ENCODE results near the gene ATF3. TPM values are rescaled to one million over a fixed set of nuclear protein-coding genes. Genes with fewer than 3 reads are reported as not detected.

The ATF3 gene
- total RNA-seq, 4 donors from 2014 or later = 8.2 to 71.6 (median 17.2) TPM

GRCh38 chr1:212608959-212609700 lies 569 bp downstream of the ATF3 start:
- TF ChIP-seq POLR2A (IDR thresholded peaks at IDR 0.05) (no peak), CTCF (IDR thresholded peaks at IDR 0.05) (no peak)
- DNase-seq (ENCODE audit: low spot score in 2 of 2) = peak; percentile 49 to 92
- peak overlapping the region; percentile 75 for H3K4me3 ChIP-seq (ENCODE audit: low read depth, poor library complexity, severe bottlenecking)
- 0 to 1% methylated on average over 40 to 52 of the region's 75 CpGs for WGBS, 2 donors
- intact Hi-C loops (cut with DNase I; ENCODE audit: low total_unique reads) = loop anchor here (5.0 kb wide), 1 partner anchor 47 kb away; no protein-coding TSS in a partner anchor

GRCh38 chr1:212609701-212610574 lies 1.4 kb downstream of the ATF3 start:
- WGBS, 2 donors = 20 to 21% methylated on average over 20 of the region's 20 CpGs
- intact Hi-C loops (cut with DNase I; ENCODE audit: low total_unique reads) = loop anchor here (5.0 kb wide), 1 partner anchor 48 kb away; no protein-coding TSS in a partner anchor
- TF ChIP-seq POLR2A (IDR thresholded peaks at IDR 0.05) (no peak), CTCF (IDR thresholded peaks at IDR 0.05) (no peak)

GRCh38 chr1:212610575-212610967 lies 2.0 kb downstream of the ATF3 start:
- TF ChIP-seq POLR2A (IDR thresholded peaks at IDR 0.05) = no peak
- no peak for TF ChIP-seq CTCF (IDR thresholded peaks at IDR 0.05)
- intact Hi-C loops (cut with DNase I; ENCODE audit: low total_unique reads) = no loop called here
- 81 to 83% methylated on average over 5 of the region's 5 CpGs for WGBS, 2 donors
- no peak overlapping the region for H3K4me3 ChIP-seq (ENCODE audit: low read depth, poor library complexity, severe bottlenecking)
- DNase-seq (ENCODE audit: low spot score in 2 of 2) = no peak

More at GRCh38 chr1:212609701-212610574, 1.4 kb downstream of the ATF3 start:
- no peak for DNase-seq (ENCODE audit: low spot score in 2 of 2)
- H3K4me3 ChIP-seq (ENCODE audit: low read depth, poor library complexity, severe bottlenecking) = peak overlapping the region; percentile 75

- no peak for TF ChIP-seq POLR2A (IDR thresholded peaks at IDR 0.05)
- TF ChIP-seq CTCF (IDR thresholded peaks at IDR 0.05) = no peak
- intact Hi-C loops (cut with DNase I; ENCODE audit: low total_unique reads) = no loop called here
- H3K4me3 ChIP-seq (ENCODE audit: low read depth, poor library complexity, severe bottlenecking) = no peak overlapping the region
- DNase-seq (ENCODE audit: low spot score in 2 of 2) = no peak
- WGBS, 2 donors = 78 to 85% methylated on average over 2 of the region's 2 CpGs
These were observed 2.7 kb downstream of the ATF3 start for GRCh38 chr1:212611000-212611948.

Measured in lower leg skin (tissue), 4 donors.